GM18502 (cell line): Measurements from ENCODE around the gene MAPKAPK3.

ENCODE experiments used
- ATAC-seq: cut with Tn5 transposase; IDR thresholded peaks from one replicate; pipeline ENCODE4 v1.9.1; 2021; ENCODE audit warnings: mild to moderate bottlenecking; ENCODE audit not compliant: unreplicated experiment, poor library complexity

The MAPKAPK3 gene

GRCh38 chr3:50624634-50625033, 7.7 kb downstream of the MAPKAPK3 start:
- ATAC-seq = no peak

- ATAC-seq = no peak
Measured at GRCh38 chr3:50625231-50626182, 8.6 kb downstream of the MAPKAPK3 start.

GRCh38 chr3:50626401-50626800, 9.4 kb downstream of the MAPKAPK3 start:
- ATAC-seq = no peak

- no peak for ATAC-seq
Measured at GRCh38 chr3:50627407-50628051, 10.6 kb downstream of the MAPKAPK3 start.

- no peak for ATAC-seq
Measured at GRCh38 chr3:50628601-50629000, 11.7 kb downstream of the MAPKAPK3 start.

GRCh38 chr3:50630394-50630793, 13.4 kb downstream of the MAPKAPK3 start:
- ATAC-seq = no peak

GRCh38 chr3:50630877-50631276, 13.9 kb downstream of the MAPKAPK3 start:
- ATAC-seq = no peak

GRCh38 chr3:50632450-50632849, 15.5 kb downstream of the MAPKAPK3 start:
- ATAC-seq = no peak

- ATAC-seq = no peak
Measured at GRCh38 chr3:50633230-50633790, 16.4 kb downstream of the MAPKAPK3 start.

- ATAC-seq = no peak
Measured at GRCh38 chr3:50635066-50635465, 18.1 kb downstream of the MAPKAPK3 start.

GRCh38 chr3:50637011-50637410, 20.1 kb downstream of the MAPKAPK3 start:
- no peak for ATAC-seq

GRCh38 chr3:50637945-50638344, 21.0 kb downstream of the MAPKAPK3 start:
- no peak for ATAC-seq

- ATAC-seq = no peak
Measured at GRCh38 chr3:50639055-50639494, 22.1 kb downstream of the MAPKAPK3 start.

- ATAC-seq = no peak
Measured at GRCh38 chr3:50642382-50642781, 25.4 kb downstream of the MAPKAPK3 start.

- no peak for ATAC-seq
Measured at GRCh38 chr3:50644561-50644960, 27.6 kb downstream of the MAPKAPK3 start.

- no peak for ATAC-seq
Measured at GRCh38 chr3:50645378-50645777, 28.4 kb downstream of the MAPKAPK3 start.

- ATAC-seq = no peak
Measured at GRCh38 chr3:50648313-50648712, 31.4 kb downstream of the MAPKAPK3 start.

GRCh38 chr3:50648944-50649343, 32.0 kb downstream of the MAPKAPK3 start:
- ATAC-seq = no peak

- no peak for ATAC-seq
Measured at GRCh38 chr3:50649451-50649931, 32.5 kb downstream of the MAPKAPK3 start.

GRCh38 chr3:50650018-50650417, 33.1 kb downstream of the MAPKAPK3 start:
- ATAC-seq = no peak

- no peak for ATAC-seq
Measured at GRCh38 chr3:50651445-50651844, 34.5 kb downstream of the MAPKAPK3 start.
